Loucy (cell line): ENCODE measurements around the gene MOCS1.

Experiments used
- EZH2phosphoT487 ChIP-seq: fragments of 200-600 bp; IDR thresholded peaks from 2 replicates; pipeline ENCODE4 v1.6.1; 2018; ENCODE audit warnings: antibody characterized with exemption, mild to moderate bottlenecking, moderate library complexity, borderline replicate concordance
- TF ChIP-seq, protein P1 (sequence below): fragments of 200-600 bp; sonication (generic); conservative IDR thresholded peaks from 2 replicates; pipeline ENCODE4 v1.5.1; 2014; ENCODE audit warnings: mild to moderate bottlenecking, antibody characterized with exemption, low read length

DNA sequence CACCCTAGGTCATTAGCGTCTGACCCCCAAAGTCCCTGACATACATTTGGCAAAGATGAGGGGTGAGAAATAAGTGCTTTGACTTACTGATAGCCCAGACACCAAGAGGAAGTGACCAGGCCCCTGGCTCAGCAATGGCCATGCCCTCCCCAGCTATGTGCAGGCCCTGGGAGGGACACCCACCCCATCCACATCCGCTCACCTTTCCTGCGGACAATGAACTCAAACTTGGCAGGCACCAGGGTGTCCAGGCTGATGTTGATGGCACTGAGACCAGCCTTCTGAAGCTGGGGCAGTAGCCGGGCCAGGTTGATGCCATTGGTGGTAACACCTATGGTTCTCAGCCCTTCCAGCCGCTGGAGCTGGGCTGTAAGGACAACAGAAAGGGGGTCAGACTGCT is 18.4 kb downstream of the MOCS1 start:
- TF ChIP-seq, protein P1, sequence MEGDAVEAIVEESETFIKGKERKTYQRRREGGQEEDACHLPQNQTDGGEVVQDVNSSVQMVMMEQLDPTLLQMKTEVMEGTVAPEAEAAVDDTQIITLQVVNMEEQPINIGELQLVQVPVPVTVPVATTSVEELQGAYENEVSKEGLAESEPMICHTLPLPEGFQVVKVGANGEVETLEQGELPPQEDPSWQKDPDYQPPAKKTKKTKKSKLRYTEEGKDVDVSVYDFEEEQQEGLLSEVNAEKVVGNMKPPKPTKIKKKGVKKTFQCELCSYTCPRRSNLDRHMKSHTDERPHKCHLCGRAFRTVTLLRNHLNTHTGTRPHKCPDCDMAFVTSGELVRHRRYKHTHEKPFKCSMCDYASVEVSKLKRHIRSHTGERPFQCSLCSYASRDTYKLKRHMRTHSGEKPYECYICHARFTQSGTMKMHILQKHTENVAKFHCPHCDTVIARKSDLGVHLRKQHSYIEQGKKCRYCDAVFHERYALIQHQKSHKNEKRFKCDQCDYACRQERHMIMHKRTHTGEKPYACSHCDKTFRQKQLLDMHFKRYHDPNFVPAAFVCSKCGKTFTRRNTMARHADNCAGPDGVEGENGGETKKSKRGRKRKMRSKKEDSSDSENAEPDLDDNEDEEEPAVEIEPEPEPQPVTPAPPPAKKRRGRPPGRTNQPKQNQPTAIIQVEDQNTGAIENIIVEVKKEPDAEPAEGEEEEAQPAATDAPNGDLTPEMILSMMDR: no peak
- TF ChIP-seq EZH2phosphoT487: no peak
